Measurements from ENCODE around the gene JUN. TPM values are rescaled to one million over a fixed set of nuclear protein-coding genes. Genes with fewer than 3 reads are reported as not detected.

JUN gene
- total RNA-seq, 1 experiment from 2014 or later = 36.6 TPM

DNA sequence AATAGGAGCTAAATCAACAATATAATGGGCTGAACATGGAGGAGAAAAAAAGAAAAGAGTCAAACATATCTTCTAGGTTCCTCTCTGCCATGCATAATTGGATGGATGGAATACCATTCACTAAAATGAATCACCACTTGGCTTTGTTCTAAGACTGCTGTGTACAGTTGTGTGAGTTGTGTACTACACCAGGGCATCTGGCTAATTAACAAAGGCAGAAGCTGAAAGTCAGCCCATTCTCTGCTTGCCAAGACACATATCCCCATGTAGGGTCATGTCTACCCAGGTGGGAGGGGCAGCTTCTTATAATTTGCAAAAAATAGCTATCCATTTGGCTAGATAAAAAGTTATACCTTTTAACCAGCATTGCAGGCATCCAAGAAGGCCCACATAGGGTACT lies 21.0 kb downstream of the JUN start:
- DNase-seq (ENCODE audit: low read depth) = peak; percentile 80

DNA sequence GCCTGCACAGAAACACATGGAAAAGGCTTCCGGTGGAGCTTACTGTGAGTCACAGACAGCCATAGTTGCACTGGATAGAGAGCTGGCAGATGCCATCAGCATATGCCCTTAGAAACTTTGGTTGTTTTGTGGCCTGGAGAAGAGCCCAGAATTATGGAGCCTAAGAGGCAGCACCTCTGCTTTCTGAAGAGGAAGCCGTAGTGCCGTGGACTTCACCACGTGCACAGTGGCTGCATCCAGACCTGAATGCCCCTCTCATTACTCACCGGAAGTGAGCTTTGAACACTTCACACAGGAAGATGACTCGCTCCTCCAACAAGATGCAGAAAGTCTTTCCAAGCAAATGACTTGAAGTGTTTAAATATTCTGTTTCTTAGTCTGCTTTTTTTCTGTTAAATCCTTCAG lies 28.4 kb downstream of the JUN start:
- DNase-seq (ENCODE audit: low read depth) = peak; percentile 100

DNA sequence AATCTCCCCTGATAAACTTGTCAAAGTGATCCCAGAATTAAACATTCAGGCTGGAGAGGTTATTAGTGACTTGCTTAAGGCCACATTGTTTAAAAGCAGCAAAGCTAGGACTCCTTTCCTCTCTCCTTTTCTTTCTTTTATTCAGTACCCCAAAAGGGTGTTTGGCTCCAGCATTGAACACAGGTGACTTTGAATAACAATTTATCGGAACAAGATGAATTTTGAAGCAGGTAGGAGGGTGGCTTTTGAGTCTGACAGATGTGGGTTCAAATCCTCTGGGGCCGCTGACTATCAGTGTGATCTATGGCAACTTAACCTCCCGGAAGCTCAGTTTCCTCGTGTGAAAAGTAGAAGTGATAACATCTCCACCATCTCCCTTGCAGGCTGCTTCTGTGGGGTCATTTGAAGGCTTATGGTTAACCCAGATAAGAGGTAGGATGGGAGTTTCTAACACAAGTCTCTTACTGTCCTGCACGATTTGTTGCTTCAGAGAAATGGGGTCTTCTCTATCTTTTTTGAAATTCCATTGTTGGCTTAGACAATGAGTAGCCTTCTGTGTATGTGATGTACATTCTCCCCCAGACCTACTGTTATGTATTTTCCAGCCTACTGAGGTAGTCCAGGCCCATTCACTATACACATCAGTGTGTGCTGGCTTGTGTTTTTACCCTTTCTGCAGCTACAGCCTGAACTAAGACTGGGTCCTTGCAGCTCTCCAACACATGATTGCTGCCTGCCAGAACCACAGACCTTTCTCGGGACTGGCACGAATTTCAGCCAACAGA lies 29.0 kb downstream of the JUN start:
- peak; percentile 75 for DNase-seq (ENCODE audit: low read depth)

DNA sequence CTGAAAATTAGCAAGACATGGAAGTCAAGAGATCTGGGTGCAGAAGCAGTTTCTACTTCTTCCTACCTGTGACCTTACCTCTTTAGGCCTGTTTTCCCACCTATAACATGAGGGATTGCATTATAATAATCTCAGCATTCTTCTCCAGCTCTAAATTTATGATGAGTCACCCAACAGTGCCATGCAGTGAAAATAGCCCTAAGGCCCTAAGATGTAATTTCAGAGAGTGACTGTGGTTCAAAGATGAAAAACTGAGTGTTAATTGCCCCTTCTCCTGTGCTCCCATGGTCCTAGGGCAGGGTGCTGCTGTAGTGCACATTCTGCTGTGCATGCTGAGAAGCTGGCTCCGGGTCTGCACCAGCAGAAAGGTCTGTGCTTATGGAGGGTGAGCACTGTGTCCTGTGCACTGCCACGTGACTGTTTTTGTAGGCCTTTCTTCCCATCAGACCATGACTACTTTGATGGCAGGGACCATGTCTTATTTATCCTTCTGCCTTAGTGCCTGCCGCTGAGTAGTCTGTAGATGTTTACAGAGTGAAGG lies 29.7 kb downstream of the JUN start:
- peak; percentile 71 for DNase-seq (ENCODE audit: low read depth)

DNA sequence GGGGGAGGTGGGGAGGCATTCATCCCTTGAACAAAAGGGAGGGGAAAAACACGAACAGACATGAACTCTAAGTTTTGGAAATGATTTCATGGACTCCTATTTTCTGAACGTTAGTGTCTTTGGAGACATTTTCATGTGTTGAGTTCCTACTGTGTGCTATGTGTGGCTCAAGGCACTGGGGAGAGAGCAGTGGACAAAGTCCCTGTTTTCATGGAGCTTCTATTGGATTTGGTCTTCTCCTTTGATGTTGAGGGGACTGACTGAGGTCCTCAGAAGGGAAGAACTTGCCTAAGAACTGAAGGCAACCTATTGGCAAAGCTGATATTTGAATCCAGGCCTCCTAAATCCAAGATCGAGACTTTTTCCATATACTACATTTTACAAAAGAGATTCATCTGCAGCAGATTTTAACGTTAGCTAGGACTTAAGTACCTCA lies 30.4 kb downstream of the JUN start:
- DNase-seq (ENCODE audit: low read depth) = no peak

DNA sequence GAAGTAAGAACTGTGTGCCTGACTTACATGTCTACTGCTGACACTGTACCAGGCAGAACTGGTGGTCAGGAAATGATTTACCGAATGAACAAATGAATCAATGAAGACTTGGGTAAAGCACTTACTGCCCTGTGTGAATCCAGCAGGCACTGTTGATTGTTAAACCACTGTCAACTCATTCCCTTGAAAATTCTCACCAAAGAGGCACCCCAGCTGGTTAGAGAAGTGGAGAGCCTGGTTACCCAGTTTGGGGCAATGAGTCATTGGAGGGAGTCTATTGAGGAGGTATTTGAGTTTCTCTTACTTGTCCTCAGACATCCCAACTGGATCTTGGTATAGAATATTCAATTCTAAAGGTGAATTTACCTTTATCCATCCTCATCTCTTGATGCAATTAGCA lies 34.2 kb downstream of the JUN start:
- no peak for DNase-seq (ENCODE audit: low read depth)

DNA sequence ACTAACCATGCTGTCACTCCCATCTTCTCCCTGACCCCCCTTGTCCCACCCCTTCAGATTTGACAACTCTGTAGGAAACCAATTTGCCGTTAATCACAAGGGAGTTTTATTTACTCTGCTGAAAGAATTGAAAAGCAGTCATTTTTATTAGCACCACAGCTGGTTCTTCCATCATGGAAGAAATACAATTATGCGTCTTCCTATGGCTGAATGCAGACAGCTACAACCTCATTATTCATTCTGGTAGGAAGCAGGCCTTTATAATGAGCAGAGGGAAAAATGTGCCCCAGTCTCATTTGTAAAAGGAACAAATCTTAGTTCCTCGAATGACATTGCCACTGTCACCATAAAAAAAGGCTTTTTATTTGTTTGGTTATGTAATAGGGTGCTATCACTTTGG lies 35.2 kb downstream of the JUN start:
- DNase-seq (ENCODE audit: low read depth) = no peak

DNA sequence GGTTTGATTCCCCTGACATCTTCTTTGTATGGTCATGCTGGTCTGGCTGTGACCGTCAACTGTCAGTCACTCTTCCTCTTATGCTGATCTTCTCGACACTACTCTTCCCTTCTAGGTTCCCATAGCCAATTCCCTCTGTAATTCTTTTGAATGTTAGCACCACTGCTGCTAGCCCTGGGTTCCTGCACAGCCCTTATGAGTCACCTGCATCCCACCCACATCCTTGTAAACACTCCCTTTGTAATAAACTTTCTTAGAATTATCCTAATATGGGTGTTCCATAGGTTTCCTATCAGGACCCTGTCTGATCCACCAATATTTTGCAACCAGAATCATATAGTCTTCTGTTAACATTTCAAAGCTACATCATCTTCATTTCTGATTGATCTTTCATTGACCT lies 37.1 kb downstream of the JUN start:
- DNase-seq (ENCODE audit: low read depth) = peak; percentile 42

DNA sequence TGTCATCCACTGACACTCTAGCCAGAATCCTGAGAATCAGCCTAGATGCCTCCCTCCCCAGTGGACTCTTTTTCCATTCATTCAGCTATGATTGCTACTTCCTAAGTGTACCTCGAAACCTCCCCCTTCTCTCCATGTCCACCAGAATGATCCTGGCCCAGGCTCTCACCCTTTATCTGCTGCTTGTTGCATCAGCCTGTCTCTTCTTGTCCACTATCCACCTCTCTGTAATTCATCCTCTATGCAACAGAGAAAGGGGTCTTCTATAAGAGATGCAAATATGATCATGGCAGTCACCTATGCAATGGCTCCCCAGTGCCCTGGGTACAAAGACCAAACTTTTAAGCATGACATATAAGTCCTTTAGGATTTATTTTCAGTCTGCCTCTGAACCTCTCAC lies 37.7 kb downstream of the JUN start:
- no peak for DNase-seq (ENCODE audit: low read depth)

DNA sequence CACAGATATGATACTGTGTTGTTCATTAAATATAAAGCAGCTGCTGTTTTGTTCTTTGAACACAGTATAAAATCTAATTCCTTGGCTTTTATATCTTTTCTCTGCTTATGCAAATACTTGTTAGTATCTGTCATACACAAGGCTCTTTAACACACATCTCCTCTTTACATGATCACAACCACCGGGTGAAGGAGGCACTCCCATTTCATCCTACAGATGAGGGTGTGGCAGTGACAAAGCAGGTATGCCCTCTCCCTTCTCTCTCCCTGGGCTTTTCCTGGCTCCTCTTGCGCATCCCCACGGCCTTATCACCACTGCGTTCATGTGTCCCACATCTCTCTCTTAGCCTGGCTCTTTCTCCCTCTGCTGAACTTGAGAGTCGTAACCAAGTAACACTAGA lies 38.2 kb downstream of the JUN start:
- DNase-seq (ENCODE audit: low read depth) = no peak

DNA sequence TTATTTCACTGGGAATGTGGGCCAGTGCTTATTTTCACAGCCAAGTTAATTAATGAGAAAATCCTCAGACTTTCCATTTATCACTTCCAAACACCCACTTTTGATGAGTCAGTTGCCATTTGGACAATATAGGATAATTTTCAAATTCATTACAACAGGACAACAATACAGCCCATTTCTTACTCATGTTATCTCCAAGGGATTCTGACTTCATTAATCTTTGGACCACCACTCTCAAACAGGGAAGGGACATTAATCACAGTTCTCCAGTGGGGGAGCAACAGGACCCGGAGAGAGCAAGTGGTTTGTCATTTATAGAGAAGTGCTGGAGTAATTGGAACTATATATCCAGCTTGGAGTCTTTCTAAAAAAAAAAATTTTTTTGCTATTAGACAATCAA lies 38.7 kb downstream of the JUN start:
- DNase-seq (ENCODE audit: low read depth) = no peak

DNA sequence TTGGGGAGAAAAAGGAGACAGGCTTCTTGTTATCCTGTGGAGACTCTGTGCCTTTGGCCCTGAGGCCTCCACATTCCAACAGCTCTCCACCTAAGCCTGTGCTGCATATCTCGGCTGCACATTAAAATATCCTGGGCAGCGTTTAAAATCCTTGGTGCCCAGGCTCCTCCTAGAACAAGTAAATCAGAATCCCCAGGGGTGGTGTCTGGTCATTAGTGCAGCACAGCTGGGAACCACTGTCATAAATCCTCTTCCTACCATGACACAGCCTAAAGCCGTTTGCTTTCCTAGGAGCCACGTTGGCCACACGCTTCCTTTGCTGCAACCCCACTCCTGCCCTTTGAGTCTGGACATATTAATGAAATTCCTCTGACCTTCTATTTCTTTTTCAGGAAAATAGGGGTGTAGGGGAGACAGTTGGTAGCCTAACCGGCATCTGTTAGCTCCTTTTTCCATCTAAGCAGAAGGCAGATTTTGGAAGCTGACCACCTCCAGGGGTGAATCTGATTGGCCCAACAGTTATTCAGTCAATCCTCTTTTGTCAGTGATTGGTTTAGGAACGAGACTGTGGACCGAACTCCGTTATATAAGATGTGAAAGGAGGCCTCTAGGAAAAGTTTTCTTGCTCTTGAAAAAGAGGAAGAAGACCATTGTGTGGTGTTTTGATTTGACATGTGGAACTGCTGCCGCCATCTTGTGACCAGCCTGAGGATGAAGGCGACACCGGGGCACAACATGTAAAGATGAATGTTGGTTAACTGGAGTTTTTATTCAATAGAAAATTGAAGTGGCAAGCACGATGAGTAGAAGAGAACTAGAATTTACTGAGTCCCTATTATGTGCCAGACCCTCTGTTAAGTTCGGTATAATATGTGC lies 41.9 kb downstream of the JUN start:
- peak; percentile 55 for DNase-seq (ENCODE audit: low read depth)

DNA sequence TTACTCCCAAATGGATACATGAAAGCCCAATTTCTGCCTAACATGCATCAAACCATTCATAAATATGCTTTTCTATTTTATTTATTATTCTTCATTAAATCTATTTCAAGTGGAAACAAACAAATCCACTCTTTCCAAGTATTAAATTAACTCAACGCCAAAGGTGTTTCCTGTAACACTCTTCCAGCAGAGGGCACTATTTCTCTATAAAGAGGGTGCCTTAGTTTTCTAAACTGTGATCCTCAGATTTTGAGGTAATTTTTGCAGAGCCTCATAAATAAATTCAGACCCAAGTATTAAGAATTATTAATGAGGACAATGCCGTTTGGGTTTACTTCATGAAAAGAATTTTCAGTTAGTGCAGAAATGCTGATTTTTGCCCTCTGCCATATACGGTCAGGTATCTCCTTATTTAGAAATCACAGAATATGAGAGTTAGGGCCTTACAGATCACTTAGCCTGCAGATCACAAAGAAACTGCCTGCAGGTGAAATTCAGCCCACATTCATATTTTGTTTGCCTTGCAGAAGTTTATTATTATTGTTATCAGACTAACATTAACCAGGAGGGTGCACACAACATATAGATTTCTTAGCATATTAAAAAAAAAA lies 43.9 kb downstream of the JUN start:
- DNase-seq (ENCODE audit: low read depth) = peak; percentile 65

DNA sequence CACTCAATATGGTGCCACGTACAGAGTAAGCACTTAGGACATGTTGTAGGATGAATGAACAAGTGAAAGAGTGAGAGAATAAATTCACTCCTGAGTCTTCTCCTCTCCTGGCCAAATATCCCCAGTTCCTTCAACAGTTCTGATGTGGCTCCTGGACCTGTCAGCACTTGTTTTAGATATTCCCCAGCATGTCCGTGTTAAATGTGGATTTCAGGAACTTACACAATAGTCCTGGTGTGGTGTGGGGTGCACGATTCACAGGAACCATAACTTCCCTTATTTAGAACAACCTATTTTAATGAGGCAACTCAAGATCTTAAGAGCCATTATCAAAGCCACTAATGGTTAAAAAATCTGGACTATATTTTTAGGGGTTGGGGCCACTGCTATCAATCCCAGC lies 45.0 kb downstream of the JUN start:
- DNase-seq (ENCODE audit: low read depth) = no peak

DNA sequence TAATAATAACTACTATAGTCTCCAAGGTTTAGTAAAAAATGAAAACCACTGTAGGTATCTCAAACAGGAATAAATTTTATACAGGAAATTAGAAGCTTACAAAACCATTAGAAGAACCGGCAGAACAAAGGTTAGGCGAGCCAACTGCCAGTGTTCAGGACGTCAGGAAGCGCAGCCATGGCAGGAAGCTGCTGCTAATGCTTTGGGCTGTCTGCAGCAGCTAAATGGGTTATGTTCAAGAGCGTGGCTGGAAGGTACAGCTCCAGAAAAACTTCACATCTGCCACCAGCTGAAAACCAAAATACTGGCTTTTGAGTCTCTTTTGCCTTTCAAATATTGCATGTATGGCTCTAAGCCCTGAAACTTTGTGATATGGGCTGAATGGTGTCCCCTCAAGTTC lies 48.3 kb downstream of the JUN start:
- no peak for DNase-seq (ENCODE audit: low read depth)

DNA sequence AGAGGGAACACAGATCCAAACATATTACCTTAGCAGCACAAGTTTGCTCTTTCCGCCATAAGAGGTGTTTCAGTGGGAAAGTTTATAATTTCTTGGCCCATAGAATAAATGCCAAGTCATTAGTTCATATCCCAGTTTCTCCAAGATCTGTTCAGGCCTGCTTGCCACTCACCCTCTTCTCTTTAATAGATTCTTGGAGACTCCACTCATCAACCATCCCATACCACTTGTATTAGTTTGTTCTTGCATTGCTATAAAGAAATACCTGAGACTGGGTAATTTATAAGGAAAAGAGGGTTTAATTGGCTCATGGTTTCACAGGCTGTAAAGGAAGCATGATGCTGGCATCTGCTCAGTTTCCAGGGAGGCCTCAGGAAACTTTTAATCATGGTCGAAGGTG lies 49.2 kb downstream of the JUN start:
- no peak for DNase-seq (ENCODE audit: low read depth)

DNA sequence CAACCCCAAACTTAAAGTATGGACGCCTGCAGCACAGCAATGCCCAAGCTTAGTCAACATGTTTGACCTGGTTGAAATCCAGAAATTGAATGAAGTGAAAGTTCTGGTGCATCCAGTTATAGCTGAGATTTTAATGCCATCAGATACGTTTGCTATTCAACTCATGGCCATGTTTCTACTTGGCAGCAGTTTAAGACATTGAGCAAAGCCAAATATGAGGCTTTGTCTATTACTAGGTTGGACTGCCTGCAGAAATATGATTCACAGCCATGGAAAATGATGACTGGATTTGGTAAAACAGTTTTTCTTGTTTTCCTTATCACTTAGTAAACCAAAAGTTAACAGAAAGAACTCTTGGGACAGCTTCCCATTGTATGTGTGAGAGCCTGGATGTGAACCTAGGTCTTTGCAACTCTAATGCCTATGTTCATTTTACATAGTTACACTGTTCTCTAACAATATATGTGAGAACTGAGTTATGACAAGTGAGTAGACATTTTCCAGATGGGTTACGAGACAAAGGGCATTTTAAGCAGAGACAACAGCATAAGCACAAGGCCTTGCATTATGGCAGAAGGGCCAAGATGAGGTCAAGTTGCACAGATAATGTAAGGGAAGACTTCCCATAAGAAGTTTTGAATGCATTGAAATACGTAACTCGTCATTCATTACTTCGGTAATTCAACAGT lies 51.6 kb downstream of the JUN start:
- DNase-seq (ENCODE audit: low read depth) = peak; percentile 67
